HG02943 (cell line): ENCODE data around the gene ART4.

Experiments used
- ATAC-seq: cut with Tn5 transposase; IDR thresholded peaks from one replicate; pipeline ENCODE4 v1.9.1; 2021; ENCODE audit warnings: mild to moderate bottlenecking, low read depth, moderate library complexity; ENCODE audit not compliant: unreplicated experiment

ART4 gene

GRCh38 chr12:14853961-14854360 is 10.6 kb upstream of the ART4 start:
- ATAC-seq = no peak

GRCh38 chr12:14852880-14853279 is 9.6 kb upstream of the ART4 start:
- no peak for ATAC-seq

- ATAC-seq = no peak
Observed at GRCh38 chr12:14850929-14851663, 7.8 kb upstream of the ART4 start.

GRCh38 chr12:14849661-14850060 is 6.3 kb upstream of the ART4 start:
- ATAC-seq = no peak

- ATAC-seq = no peak
Observed at GRCh38 chr12:14846876-14847580, 3.7 kb upstream of the ART4 start.

GRCh38 chr12:14846042-14846587 is 2.8 kb upstream of the ART4 start:
- ATAC-seq = no peak

GRCh38 chr12:14845350-14845750 is 2.0 kb upstream of the ART4 start:
- no peak for ATAC-seq

GRCh38 chr12:14844401-14844800 is 1.1 kb upstream of the ART4 start:
- ATAC-seq = no peak

GRCh38 chr12:14842315-14842714 is 1.0 kb downstream of the ART4 start:
- no peak for ATAC-seq

- no peak for ATAC-seq
Observed at GRCh38 chr12:14841761-14842160, 1.6 kb downstream of the ART4 start.

GRCh38 chr12:14840616-14841015 is 2.7 kb downstream of the ART4 start:
- no peak for ATAC-seq

- ATAC-seq = no peak
Observed at GRCh38 chr12:14839262-14839661, 4.1 kb downstream of the ART4 start.

GRCh38 chr12:14836336-14837210 is 6.8 kb downstream of the ART4 start:
- ATAC-seq = no peak

- ATAC-seq = no peak
Observed at GRCh38 chr12:14834509-14834908, 8.8 kb downstream of the ART4 start.

GRCh38 chr12:14833952-14834351 is 9.4 kb downstream of the ART4 start:
- ATAC-seq = no peak

- ATAC-seq = no peak
Observed at GRCh38 chr12:14833336-14833735, 10.0 kb downstream of the ART4 start.

GRCh38 chr12:14828892-14829291 is 14.4 kb downstream of the ART4 start:
- no peak for ATAC-seq

- ATAC-seq = no peak
Observed at GRCh38 chr12:14827043-14827442, 16.3 kb downstream of the ART4 start.

GRCh38 chr12:14826491-14826890 is 16.8 kb downstream of the ART4 start:
- ATAC-seq = no peak

GRCh38 chr12:14825256-14825655 is 18.1 kb downstream of the ART4 start:
- ATAC-seq = no peak
